Astrocyte of the spinal cord (primary cell): Measurements from ENCODE around the gene PNPLA2.

Experiments used
- DNase-seq: peaks from one replicate; pipeline ENCODE4 v3.0.0; 2011; ENCODE audit warnings: low read depth, low spot score
- H3K4me3 ChIP-seq: 2 replicates; pipeline ENCODE4 v1.5.1; 2011; ENCODE audit warnings: low read depth, mild to moderate bottlenecking, low read length, moderate library complexity
- CTCF ChIP-seq: IDR thresholded peaks from 2 replicates; pipeline ENCODE4 v1.5.1; 2012; ENCODE audit warnings: low read depth, mild to moderate bottlenecking, low read length, inconsistent platforms
- in situ Hi-C: cut with HindIII; loops from 2 replicates; pipeline ENCODE4 v1.10.0; 2017; ENCODE audit warnings: low sequenced_read_pairs

The PNPLA2 gene

GRCh38 chr11:800473-800872, 18.2 kb upstream of the PNPLA2 start:
- H3K4me3 ChIP-seq, result no peak overlapping the region
- TF ChIP-seq CTCF, result no peak
- in situ Hi-C loops, result no loop called here
- DNase-seq, result no peak

- in situ Hi-C loops, result no loop called here
- no peak overlapping the region for H3K4me3 ChIP-seq
- DNase-seq, result no peak
- no peak for TF ChIP-seq CTCF
Measured at GRCh38 chr11:801097-801780, 17.5 kb upstream of the PNPLA2 start.

GRCh38 chr11:802018-802617, 16.6 kb upstream of the PNPLA2 start:
- in situ Hi-C loops, result no loop called here
- DNase-seq, result no peak
- no peak for TF ChIP-seq CTCF

GRCh38 chr11:802693-803466, 15.8 kb upstream of the PNPLA2 start:
- TF ChIP-seq CTCF, result no peak
- in situ Hi-C loops, result no loop called here
- DNase-seq, result no peak
- no peak overlapping the region for H3K4me3 ChIP-seq

More at GRCh38 chr11:802018-802617, 16.6 kb upstream of the PNPLA2 start:
- no peak overlapping the region for H3K4me3 ChIP-seq

GRCh38 chr11:803467-803742, 15.3 kb upstream of the PNPLA2 start:
- in situ Hi-C loops, result no loop called here
- no peak for TF ChIP-seq CTCF
- H3K4me3 ChIP-seq, result no peak overlapping the region
- no peak for DNase-seq

GRCh38 chr11:803770-804598, 14.7 kb upstream of the PNPLA2 start:
- peak overlapping the region; percentile 57 for H3K4me3 ChIP-seq
- in situ Hi-C loops, result no loop called here
- no peak for TF ChIP-seq CTCF
- DNase-seq, result no peak
